GM12875 (cell line): ENCODE measurements around the gene IGSF9B.

Experiments used
- H3K4me3 ChIP-seq: one replicate; pipeline ENCODE4 v1.5.1; 2011; ENCODE audit warnings: low read depth, low read length, control low read depth
- TF ChIP-seq, protein P1 (sequence below): IDR thresholded peaks from 2 replicates; pipeline ENCODE4 v1.5.1; 2011; ENCODE audit warnings: low read depth, mild to moderate bottlenecking, control low read depth, inconsistent platforms, low read length, moderate library complexity, borderline replicate concordance; ENCODE audit not compliant: insufficient read depth

Gene IGSF9B

GRCh38 chr11:133910101-133910500 lies 46.7 kb downstream of the IGSF9B start:
- H3K4me3 ChIP-seq: no peak overlapping the region
- TF ChIP-seq, protein P1, sequence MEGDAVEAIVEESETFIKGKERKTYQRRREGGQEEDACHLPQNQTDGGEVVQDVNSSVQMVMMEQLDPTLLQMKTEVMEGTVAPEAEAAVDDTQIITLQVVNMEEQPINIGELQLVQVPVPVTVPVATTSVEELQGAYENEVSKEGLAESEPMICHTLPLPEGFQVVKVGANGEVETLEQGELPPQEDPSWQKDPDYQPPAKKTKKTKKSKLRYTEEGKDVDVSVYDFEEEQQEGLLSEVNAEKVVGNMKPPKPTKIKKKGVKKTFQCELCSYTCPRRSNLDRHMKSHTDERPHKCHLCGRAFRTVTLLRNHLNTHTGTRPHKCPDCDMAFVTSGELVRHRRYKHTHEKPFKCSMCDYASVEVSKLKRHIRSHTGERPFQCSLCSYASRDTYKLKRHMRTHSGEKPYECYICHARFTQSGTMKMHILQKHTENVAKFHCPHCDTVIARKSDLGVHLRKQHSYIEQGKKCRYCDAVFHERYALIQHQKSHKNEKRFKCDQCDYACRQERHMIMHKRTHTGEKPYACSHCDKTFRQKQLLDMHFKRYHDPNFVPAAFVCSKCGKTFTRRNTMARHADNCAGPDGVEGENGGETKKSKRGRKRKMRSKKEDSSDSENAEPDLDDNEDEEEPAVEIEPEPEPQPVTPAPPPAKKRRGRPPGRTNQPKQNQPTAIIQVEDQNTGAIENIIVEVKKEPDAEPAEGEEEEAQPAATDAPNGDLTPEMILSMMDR: no peak

GRCh38 chr11:133908827-133909226 lies 47.9 kb downstream of the IGSF9B start:
- TF ChIP-seq, protein P1: no peak
- H3K4me3 ChIP-seq: no peak overlapping the region

DNA sequence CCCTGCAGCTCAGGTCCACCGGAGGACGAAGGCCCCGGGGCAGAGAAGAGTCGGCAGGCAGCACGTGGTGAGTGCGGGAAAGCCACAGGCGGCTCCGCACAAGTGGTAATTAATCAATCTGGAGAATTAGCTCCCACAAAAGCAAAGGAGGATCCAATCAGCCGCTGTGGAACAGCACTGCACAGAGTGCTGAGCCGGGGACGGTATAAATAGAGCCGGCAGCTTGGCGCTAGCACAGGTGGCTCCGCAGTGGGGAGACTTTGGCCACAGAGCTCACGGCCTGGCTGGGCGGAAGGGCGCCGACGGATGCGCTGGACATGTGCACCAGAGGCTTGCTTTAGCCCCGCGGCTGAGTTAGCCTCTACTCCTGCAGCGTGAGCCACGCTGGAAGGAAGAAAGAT lies 48.9 kb downstream of the IGSF9B start:
- H3K4me3 ChIP-seq: no peak overlapping the region
- TF ChIP-seq, protein P1: no peak

DNA sequence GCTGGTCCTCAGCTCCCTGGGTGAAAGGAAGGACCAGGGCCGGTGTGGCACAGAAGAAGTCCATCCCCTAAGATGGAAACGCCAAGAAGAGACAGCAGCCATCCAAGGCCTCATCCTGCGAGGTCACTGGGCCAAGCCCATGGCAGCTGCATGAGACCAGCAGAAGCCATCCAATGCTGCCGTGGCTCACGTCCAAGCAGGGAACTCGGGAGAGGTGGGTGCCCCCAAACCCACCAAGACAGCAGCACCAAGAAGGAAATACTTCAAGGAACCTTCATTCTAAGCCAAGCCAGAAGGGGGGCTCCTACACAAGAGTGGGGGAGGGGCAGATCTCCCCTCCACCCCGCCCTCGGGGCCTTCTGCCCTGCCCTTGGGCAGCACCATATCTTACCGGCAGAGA lies 49.6 kb downstream of the IGSF9B start:
- H3K4me3 ChIP-seq: no peak overlapping the region
- TF ChIP-seq, protein P1: no peak

- H3K4me3 ChIP-seq: no peak overlapping the region
- TF ChIP-seq, protein P1: no peak
These were observed 50.0 kb downstream of the IGSF9B start for GRCh38 chr11:133906746-133907145.

DNA sequence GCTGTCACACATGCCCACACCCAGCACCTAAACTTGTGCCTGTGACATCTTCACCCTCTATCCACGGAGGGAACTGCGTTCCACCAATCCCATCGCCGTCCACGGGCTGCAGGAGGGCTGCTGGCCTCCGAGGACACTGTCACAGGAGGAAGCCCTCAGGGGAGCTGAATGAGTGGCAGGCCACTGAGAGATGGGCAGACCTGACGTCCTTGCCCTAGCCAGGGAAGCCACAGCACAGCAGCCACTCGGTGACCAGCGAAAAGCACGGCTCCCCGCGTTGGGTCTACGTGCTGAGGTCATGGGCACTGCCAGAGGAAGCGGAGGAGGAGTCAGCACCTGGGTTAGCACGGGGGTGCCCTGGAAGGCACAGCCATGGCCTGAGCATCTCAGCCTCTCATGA lies 50.5 kb downstream of the IGSF9B start:
- TF ChIP-seq, protein P1: no peak
- H3K4me3 ChIP-seq: no peak overlapping the region

DNA sequence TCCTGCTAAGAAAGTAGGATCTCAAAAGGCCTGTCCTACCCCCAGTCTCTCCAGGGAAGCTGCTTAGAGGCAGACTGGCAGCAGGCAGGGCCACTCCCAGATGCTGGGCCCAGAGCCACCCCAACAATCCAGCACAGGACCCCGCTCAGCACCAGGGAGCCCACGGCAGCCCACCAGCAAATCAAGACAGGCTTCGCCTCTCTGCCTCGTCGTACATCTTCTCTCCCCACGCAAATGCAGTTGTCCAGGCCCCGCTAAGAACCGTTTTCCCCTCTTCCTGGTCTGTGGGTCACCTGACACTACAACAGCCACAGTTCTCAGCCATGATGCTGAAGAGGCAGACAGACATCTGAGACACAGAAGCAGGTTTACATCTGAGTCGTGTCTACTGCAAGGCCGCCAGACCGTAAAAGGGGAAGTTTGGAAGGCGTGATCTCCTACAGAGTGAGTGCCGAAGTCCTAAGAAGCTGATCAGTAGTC lies 51.1 kb downstream of the IGSF9B start:
- no peak overlapping the region for H3K4me3 ChIP-seq
- TF ChIP-seq, protein P1: no peak
